NB4 (cell line): Measurements from ENCODE around the gene MAP3K20.

Experiments
- CTCF ChIP-seq: IDR thresholded peaks from one replicate; pipeline ENCODE4 v1.5.1; 2012; ENCODE audit warnings: low read depth, low read length
- MAX ChIP-seq: IDR thresholded peaks from 2 replicates; pipeline ENCODE4 v1.6.1; 2011; ENCODE audit warnings: low read depth, low read length

GRCh38 chr2:173238385-173238784 lies 162.7 kb downstream of the MAP3K20 start:
- TF ChIP-seq MAX (no peak), CTCF (no peak)
